GM18868 (cell line): ENCODE data around the gene MOGAT3.
"Not testable (repeated sequence)": the region's sequence is repeated elsewhere in the genome, so short reads cannot be mapped to it uniquely, and the experiment has no call there.

Source experiments
- ATAC-seq: cut with Tn5 transposase; IDR thresholded peaks from one replicate; pipeline ENCODE4 v1.9.1; 2021; ENCODE audit warnings: mild to moderate bottlenecking, moderate library complexity; ENCODE audit not compliant: unreplicated experiment

MOGAT3 gene

DNA sequence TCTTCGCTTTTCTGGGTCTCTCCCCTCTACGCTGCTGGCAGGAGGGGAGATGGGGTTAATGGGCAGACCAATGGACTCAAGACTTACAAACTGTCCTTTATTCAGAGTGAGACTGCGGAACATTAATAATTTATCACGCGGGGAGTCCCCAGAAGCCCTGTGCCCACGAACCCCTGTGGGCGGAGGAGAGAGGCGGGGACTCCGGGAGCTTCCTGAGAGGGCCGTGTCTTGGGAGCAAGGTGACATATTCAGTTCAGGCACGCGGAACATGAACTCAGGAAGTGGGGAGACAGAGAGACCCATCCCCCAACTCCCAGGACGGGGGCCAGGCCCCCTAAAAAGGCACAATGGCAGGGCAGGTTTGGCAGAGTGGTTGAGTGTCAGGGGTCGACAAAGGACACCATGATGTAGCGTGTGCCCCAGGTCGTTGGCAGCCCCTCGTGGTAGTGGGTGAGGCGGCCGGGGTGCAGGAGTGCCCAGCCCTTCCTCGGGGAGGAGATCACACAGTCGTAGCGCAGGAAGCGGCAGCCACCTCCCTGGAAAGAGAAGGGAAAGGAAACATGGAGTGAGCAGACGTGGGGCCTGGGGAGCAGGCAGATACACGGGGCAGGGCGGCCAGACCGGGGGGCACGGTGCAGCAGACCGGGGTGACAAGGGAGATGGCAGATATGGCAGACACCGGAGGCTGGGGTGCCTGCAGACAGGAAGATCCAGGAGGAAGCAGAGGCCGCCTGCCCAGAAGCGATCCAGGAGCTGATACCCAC, 5.2 kb upstream of the MOGAT3 start:
- no peak for ATAC-seq

- not testable (repeated sequence) for ATAC-seq
Observed at GRCh38 chr7:101203740-101204738, 3.2 kb upstream of the MOGAT3 start.

- ATAC-seq, result no peak
Observed at GRCh38 chr7:101202603-101202918, 1.7 kb upstream of the MOGAT3 start.

- no peak for ATAC-seq
Observed at GRCh38 chr7:101201695-101202602, 1.1 kb upstream of the MOGAT3 start.

- no peak for ATAC-seq
Observed at GRCh38 chr7:101200504-101200861, 353 bp downstream of the MOGAT3 start.

- not testable (repeated sequence) for ATAC-seq
Observed at GRCh38 chr7:101199522-101199921, 1.3 kb downstream of the MOGAT3 start.

DNA sequence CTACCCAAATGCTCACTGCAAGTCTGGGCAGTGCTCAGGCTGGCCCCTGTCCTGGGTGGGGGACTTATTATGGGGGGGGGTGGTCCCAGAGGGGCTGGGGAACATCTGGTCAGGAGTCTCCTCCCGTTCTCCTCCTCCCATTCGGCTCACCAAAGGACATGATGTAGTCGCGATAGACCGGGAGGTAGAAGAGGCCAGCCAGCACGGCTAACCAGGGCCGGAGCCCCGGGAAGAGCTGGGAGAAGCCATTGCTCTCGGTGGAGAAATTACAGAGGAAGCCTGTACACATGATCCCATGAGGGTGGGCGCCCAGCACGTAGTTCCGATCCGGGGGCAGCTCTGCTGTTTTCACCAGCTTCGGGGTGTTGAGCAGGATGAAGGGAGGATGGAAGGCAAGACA, 2.4 kb downstream of the MOGAT3 start:
- no peak for ATAC-seq

- no peak for ATAC-seq
Observed at GRCh38 chr7:101197991-101198390, 2.8 kb downstream of the MOGAT3 start.

DNA sequence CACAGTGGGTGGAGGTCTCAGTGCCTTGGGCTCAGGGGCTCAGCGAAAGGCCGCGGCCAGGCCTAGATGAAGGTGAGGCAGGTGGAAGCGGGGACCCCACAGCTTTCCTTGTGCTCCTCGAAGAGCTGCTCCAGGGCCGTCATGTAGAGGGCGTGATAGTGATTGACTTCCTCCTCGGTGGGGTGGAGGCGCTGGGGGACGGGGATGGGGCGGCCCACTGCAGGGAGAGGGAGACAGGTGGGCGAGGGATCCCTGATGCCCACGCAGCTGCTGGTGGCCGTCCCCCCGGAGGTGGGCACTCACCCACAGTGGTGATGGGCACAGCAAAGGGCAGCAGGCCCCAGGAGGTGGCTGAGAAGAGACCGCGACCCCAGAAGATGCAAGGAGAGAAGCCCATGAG, 5.0 kb downstream of the MOGAT3 start:
- no peak for ATAC-seq

- no peak for ATAC-seq
Observed at GRCh38 chr7:101189109-101189508, 11.7 kb downstream of the MOGAT3 start.

DNA sequence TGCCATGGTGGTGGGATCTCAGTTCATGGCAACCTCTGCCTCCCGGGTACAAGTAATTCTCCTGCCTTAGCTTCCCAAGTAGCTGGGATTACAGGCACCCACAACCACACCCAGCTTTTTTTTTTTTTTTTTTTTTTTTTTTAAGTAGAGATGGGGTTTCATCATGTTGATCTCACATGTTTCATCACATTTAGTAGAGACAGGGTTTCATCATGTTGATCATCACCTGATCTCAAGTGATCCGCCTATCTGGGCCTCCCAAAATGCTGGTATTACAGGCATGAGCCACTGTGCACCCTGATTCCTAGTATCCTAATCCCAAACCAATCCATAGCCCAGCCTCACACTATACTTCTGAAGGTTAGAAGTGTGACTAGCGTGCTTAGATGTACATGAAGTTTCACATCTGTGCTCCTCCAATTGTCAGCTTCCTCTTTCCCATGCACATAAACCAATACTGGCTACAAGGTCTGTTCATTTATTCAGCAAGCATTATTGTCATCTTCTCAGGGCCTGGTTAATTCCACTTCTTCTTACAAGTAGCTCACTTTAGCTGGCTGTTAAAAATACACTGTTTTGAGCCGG, 13.9 kb downstream of the MOGAT3 start:
- no peak for ATAC-seq

DNA sequence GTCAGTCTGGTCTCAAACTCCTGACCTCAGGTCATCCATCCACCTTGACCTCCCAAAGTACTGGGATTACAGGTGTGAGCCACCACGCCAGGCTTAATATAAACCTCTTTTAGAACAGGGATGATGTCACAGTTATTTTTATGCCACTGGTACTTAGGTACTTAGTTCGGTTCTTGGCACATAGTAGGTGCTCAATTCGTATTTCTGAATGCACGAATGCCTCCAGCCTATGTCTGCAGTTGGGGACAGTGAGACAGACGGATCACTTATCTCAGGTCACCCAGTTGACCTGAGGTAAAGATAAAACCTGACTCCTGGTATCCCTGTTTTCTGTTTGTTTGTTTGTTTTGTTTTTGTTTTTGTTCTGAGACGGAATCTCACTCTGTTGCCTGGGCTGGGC, 14.6 kb downstream of the MOGAT3 start:
- ATAC-seq, result no peak

- ATAC-seq, result no peak
Observed at GRCh38 chr7:101185258-101185839, 15.5 kb downstream of the MOGAT3 start.

GRCh38 chr7:101180130-101180755, 20.6 kb downstream of the MOGAT3 start, which contains the start of gene NAT16:
NAT16 (minus strand) TSS chr7:101180293; CDS start chr7:101174807, 5,486 bp downstream.
- no peak for ATAC-seq

GRCh38 chr7:101179713-101180112, 21.1 kb downstream of the MOGAT3 start:
- no peak for ATAC-seq

DNA sequence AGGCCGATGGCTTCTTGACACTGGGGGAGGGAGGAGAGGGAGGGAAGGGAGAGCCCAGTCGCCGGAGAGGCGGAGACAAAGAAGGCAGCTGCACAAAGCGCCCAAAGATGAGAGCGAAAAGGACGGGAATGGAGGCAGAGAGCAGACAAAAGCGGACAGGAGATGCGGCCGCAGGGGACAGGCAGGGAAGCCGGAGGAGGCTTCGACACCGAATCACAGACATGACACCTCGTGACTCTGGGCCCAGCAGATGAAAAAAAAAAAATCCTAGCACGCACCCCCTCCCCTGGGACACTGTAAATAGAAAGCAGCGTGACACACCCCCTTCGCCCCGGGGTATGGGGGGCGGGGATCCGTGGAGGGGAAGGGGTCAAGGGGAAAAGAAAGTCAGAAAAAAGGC, 21.7 kb downstream of the MOGAT3 start:
- no peak for ATAC-seq

- ATAC-seq, result no peak
Observed at GRCh38 chr7:101177644-101178043, 23.2 kb downstream of the MOGAT3 start.

GRCh38 chr7:101175664-101176063, 25.2 kb downstream of the MOGAT3 start:
- ATAC-seq, result no peak

DNA sequence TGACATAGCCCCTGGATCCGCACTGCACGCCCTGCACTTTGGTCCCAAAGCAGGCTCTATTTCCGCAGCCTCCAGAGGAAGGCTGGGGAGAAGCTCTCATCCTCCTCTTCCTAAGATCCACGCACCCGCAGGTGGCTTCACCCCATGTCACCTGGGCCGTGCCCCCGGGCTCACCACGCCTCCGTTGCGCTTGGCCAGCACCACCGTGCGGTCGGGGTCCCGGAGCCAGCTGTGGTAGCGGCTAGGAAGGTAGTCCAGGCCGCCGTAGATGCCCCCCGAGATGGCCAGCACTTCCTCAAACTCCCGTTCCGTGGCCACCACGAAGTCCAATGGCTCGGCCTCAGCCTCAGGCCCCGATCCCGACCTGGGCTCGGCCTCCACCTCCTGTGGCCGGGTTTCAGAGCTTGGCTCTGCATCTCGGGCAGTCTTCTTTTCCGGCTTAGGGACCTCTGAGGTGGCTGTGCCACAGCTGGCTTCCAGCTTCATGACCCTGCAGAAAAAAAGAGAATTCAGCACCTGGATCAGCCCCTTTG, 26.4 kb downstream of the MOGAT3 start:
- no peak for ATAC-seq
